GM23338 (cell line): ENCODE data around the gene IRX2. TPM values are rescaled to one million over a fixed set of nuclear protein-coding genes. Genes with fewer than 3 reads are reported as not detected.

Source experiments
- ATAC-seq: fragments of 200-7000 bp; cut with Tn5 transposase; 3 replicates; pipeline ENCODE4 v1.9.1; 2020
- DNase-seq: peaks from one replicate; pipeline ENCODE4 v3.0.0-alpha.2; 2015; ENCODE audit warnings: low spot score
- H2AFZ ChIP-seq: fragments of 200-600 bp; sonication (generic); 2 replicates; pipeline ENCODE4 v1.8.0; 2016; ENCODE audit warnings: antibody characterized with exemption, mild to moderate bottlenecking, moderate library complexity
- H3F3A ChIP-seq: fragments of 200-600 bp; sonication (generic); replicated peaks from 2 replicates; pipeline ENCODE4 v1.8.0; 2017; ENCODE audit warnings: antibody characterized with exemption, mixed run types, low read depth
- H3K27ac ChIP-seq: fragments of 200-600 bp; sonication (generic); 2 replicates; pipeline ENCODE4 v1.6.1; 2016; ENCODE audit warnings: low read depth
- H3K27me3 ChIP-seq: fragments of 200-600 bp; sonication (generic); 2 replicates; pipeline ENCODE4 v1.8.0; 2016; ENCODE audit warnings: mild to moderate bottlenecking, mixed run types, moderate library complexity; ENCODE audit not compliant: insufficient read depth
- H3K36me3 ChIP-seq: fragments of 200-600 bp; sonication (generic); 2 replicates; pipeline ENCODE4 v1.8.0; 2016; ENCODE audit warnings: mild to moderate bottlenecking; ENCODE audit not compliant: insufficient read depth
- H3K4me1 ChIP-seq: fragments of 200-600 bp; sonication (generic); 2 replicates; pipeline ENCODE4 v1.8.0; 2016; ENCODE audit warnings: mild to moderate bottlenecking, moderate library complexity; ENCODE audit not compliant: insufficient read depth
- H3K4me2 ChIP-seq: fragments of 200-600 bp; sonication (generic); 2 replicates; pipeline ENCODE4 v1.7.1; 2017; ENCODE audit warnings: mixed run types
- H3K4me3 ChIP-seq: fragments of 200-600 bp; sonication (generic); 2 replicates; pipeline ENCODE4 v1.6.1; 2016; ENCODE audit warnings: mixed run types
- H3K79me2 ChIP-seq: fragments of 200-600 bp; sonication (generic); replicated peaks from 2 replicates; pipeline ENCODE4 v1.8.0; 2017; ENCODE audit warnings: mild to moderate bottlenecking; ENCODE audit not compliant: insufficient read depth
- H3K9me2 ChIP-seq: fragments of 200-600 bp; sonication (generic); 2 replicates; pipeline ENCODE4 v1.8.0; 2017; ENCODE audit not compliant: insufficient read depth
- H4K20me1 ChIP-seq: fragments of 200-600 bp; sonication (generic); replicated peaks from 2 replicates; pipeline ENCODE4 v1.8.0; 2017; ENCODE audit warnings: mild to moderate bottlenecking; ENCODE audit not compliant: insufficient read depth
- H3K27ac Mint-ChIP-seq: 2 replicates; pipeline ENCODE4 v1.8.0; 2020; ENCODE audit warnings: inconsistent platforms, mild to moderate bottlenecking, moderate library complexity, mixed read lengths
- H3K27me3 Mint-ChIP-seq: 3 replicates; pipeline ENCODE4 v1.8.0; 2022; ENCODE audit warnings: low read depth, mild to moderate bottlenecking, moderate library complexity, mixed read lengths, inconsistent platforms; ENCODE audit not compliant: insufficient read depth, poor library complexity
- H3K36me3 Mint-ChIP-seq: 3 replicates; pipeline ENCODE4 v1.8.0; 2021; ENCODE audit warnings: low read depth, mild to moderate bottlenecking, inconsistent platforms, moderate library complexity, mixed read lengths
- H3K4me1 Mint-ChIP-seq: 3 replicates; pipeline ENCODE4 v1.8.0; 2020; ENCODE audit warnings: mild to moderate bottlenecking, inconsistent platforms, mixed read lengths
- H3K4me3 Mint-ChIP-seq: 3 replicates; pipeline ENCODE4 v1.8.0; 2021; ENCODE audit warnings: moderate library complexity, mild to moderate bottlenecking, inconsistent platforms, mixed read lengths
- H3K9me3 Mint-ChIP-seq: 3 replicates; pipeline ENCODE4 v1.8.0; 2020; ENCODE audit warnings: moderate library complexity, mild to moderate bottlenecking, inconsistent platforms, mixed read lengths
- CREB1 ChIP-seq: fragments of 250-450 bp; sonication (Bioruptor Pico); IDR thresholded peaks from 2 replicates; pipeline ENCODE4 v1.5.0; 2020; ENCODE audit warnings: low read depth, mild to moderate bottlenecking, moderate library complexity
- CTCF ChIP-seq, 2 experiments: fragments of 200-600 bp in 1 of 2; sonication (generic) in 1 of 2; conservative IDR thresholded peaks; 2 replicates each; pipeline versions ENCODE4 v1.5.1 to v1.6.1; 2016 to 2017; ENCODE audit warnings: antibody characterized with exemption in 2 of 2, low read depth in 2 of 2, mild to moderate bottlenecking in 2 of 2, moderate library complexity in 1 of 2
- EZH2 ChIP-seq: fragments of 200-600 bp; sonication (generic); IDR thresholded peaks from one replicate; pipeline ENCODE4 v1.8.0; 2017; ENCODE audit warnings: antibody characterized with exemption, mild to moderate bottlenecking, low read depth; ENCODE audit not compliant: unreplicated experiment
- JUNB ChIP-seq: IDR thresholded peaks from one replicate; pipeline ENCODE4 v1.6.1; 2016; ENCODE audit warnings: antibody characterized with exemption; ENCODE audit not compliant: unreplicated experiment
- NANOG ChIP-seq: IDR thresholded peaks from 2 replicates; pipeline ENCODE4 v1.6.1; 2016; ENCODE audit warnings: antibody characterized with exemption, borderline replicate concordance
- POLR2AphosphoS5 ChIP-seq: IDR thresholded peaks from 2 replicates; pipeline ENCODE4 v1.6.1; 2016; ENCODE audit warnings: antibody characterized with exemption, low read depth
- REST ChIP-seq: IDR thresholded peaks from one replicate; pipeline ENCODE4 v1.6.1; 2018; ENCODE audit warnings: antibody characterized with exemption; ENCODE audit not compliant: unreplicated experiment
- STAT1 ChIP-seq: IDR thresholded peaks from one replicate; pipeline ENCODE4 v1.6.1; 2016; ENCODE audit warnings: antibody characterized with exemption; ENCODE audit not compliant: unreplicated experiment
- ZNF331 ChIP-seq: fragments of 250-450 bp; sonication (Bioruptor Pico); IDR thresholded peaks from 2 replicates; pipeline ENCODE4 v1.5.0; 2020; ENCODE audit warnings: low read depth, mild to moderate bottlenecking, moderate library complexity
- ZNF462 ChIP-seq: fragments of 250-450 bp; sonication (Bioruptor Pico); IDR thresholded peaks from 2 replicates; pipeline ENCODE4 v1.5.0; 2020; ENCODE audit warnings: mild to moderate bottlenecking, moderate library complexity
- polyA plus RNA-seq: library from polyadenylated mRNA; unstranded; fragments of >200 nt; fragmentation: Nextera tagmentation; extraction: Ambion mirVana; gene quantifications from 2 replicates; pipeline ENCODE4 v1.2.1, GENCODE V29; 2016
- total RNA-seq: library from RNA; depleted of rRNA; stranded (reverse); fragments of >200 nt; shearing (Covaris generic); gene quantifications from 2 replicates; pipeline ENCODE4 v1.2.3, GENCODE V29; 2014

The IRX2 gene
- total and polyA plus RNA-seq, 2 experiments from 2014 or later, result 13.6 to 25.3 TPM

DNA sequence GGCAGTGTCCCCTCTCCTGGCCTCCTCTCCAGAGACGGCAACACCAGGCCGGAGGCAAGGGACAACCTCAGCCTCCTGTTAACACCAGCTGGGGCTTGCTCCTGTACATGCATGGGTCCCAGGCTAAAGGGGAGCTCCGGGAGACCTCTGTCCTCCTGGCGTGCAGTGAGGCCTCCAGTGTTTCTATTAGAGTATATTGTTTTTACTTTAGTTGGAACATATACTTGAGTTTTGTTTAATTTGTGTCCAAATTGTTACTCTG is 12.0 kb upstream of the IRX2 start:
- H3K27me3 ChIP-seq, result peaks cover 24% of the 10 kb centered on the region
- H3K27ac Mint-ChIP-seq, result no peak overlapping the region
- peaks cover 4% of the 10 kb centered on the region; the same call in 2 of the 3 replicates for H3K36me3 Mint-ChIP-seq
- no peaks in the 10 kb centered on the region for H3K9me2 ChIP-seq
- peaks cover 52% of the 10 kb centered on the region for H3K4me1 Mint-ChIP-seq
- ATAC-seq, result no peak
- H3K9me3 Mint-ChIP-seq, result peaks cover 3% of the 10 kb centered on the region; the same call in 2 of the 3 replicates
- no peak overlapping the region for H3K4me3 Mint-ChIP-seq
- H3F3A ChIP-seq, result no peaks in the 10 kb centered on the region
- H2AFZ ChIP-seq, result no peak overlapping the region
- TF ChIP-seq EZH2 (no peak), ZNF331 (CRISPR knock-in tag) (no peak), ZNF462 (CRISPR knock-in tag) (no peak), NANOG (no peak), STAT1 (no peak), POLR2AphosphoS5 (no peak), CTCF (conservative IDR thresholded peaks at IDR 0.05; ENCODE audit: low read depth in 2 of 2) (no peak), JUNB (no peak), CREB1 (CRISPR knock-in tag) (no peak), REST (no peak)
- peaks cover 21% of the 10 kb centered on the region for H3K27me3 Mint-ChIP-seq
- H3K4me1 ChIP-seq, result peaks cover 53% of the 10 kb centered on the region
- H3K4me3 ChIP-seq, result no peak overlapping the region
- H4K20me1 ChIP-seq, result no peaks in the 10 kb centered on the region; the same call in 1 of the 2 replicates
- H3K27ac ChIP-seq, result no peak overlapping the region
- no peak overlapping the region for H3K4me2 ChIP-seq
- DNase-seq, result no peak
- no peaks in the 10 kb centered on the region for H3K79me2 ChIP-seq
- H3K36me3 ChIP-seq, result no peaks in the 10 kb centered on the region
